ENCODE results near the gene RAB3GAP1.

Gene RAB3GAP1

DNA sequence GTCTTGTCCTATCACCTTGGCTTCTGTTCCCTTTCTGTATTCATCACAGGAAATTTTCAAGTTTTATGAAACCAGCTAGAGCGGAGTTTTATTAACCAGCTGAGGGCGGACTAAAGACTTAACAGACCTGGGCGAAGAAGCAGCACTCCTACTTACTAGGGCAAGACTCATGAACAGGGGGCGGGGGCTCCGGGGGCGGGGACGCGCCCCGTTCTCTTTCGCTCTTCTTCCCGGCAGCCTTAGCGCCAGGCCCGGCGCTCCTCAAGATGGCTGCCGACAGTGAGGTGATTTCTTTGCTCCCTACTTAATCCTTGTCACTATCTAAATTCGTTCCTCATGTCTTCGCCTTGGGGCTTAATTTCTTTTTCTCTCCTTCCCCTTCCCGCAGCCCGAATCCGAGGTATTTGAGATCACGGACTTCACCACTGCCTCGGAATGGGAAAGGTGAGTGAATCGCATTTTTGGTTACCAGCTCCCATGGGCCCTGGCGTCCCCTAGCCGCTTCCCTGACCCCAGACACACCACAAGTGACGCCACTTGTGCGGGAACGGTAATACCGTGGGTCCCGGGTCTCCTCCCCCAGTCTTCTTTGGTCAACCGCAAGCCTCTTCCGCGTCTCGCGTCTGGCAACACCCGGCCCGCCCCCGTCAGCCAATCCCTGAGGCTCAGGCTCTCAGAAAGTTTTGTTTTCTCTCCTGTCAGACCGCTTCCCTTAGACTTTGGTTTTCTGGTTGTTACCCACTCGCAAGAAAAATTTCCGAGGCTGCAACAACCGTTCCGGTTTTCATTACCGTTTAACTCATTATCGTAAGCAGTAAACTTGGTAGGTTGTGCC is at the start of gene RAB3GAP1:
RAB3GAP1 (plus strand) TSS at position 251 of the 835 bp plus-strand sequence; CDS start at position 267, 16 bp downstream.
- DNase-seq (ENCODE audit: insufficient read length, low spot score) (peak; percentile 62), FAIRE-seq (no peak)
- no peak for TF ChIP-seq CTCF (IDR thresholded peaks at IDR 0.05; ENCODE audit: insufficient read depth, missing control alignments)

- TF ChIP-seq CTCF (IDR thresholded peaks at IDR 0.05; ENCODE audit: insufficient read depth, missing control alignments) = no peak
- DNase-seq (ENCODE audit: insufficient read length, low spot score) = no peak
- FAIRE-seq = no peak
Observed at GRCh38 chr2:135002836-135003235, 49.3 kb upstream of the RAB3GAP1 start.

- TF ChIP-seq CTCF (IDR thresholded peaks at IDR 0.05; ENCODE audit: insufficient read depth, missing control alignments) = peak; percentile 98
- DNase-seq (ENCODE audit: insufficient read length, low spot score) (peak; percentile 31), FAIRE-seq (peak; percentile 64)
Observed at GRCh38 chr2:135004005-135004746, 47.9 kb upstream of the RAB3GAP1 start.

DNA sequence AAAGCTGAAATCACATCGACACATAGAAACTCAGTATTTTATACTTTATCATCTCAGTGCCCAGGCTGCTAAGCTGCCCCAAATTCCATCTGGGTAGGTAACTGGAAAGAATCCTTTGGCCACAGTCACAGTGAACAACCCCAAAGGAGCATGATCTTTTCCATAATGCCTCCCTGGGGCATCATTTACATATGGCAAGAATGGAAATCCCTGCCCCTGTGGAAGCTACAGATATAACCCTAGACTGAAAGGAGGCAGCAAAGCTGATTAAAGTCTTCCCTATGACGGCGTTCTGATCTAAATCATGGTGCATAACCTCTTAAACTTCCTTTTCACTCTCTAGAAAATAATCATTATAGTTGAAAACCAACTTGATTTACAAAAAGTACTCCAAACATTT is 46.3 kb upstream of the RAB3GAP1 start:
- DNase-seq (ENCODE audit: insufficient read length, low spot score) = peak; percentile 27
- peak; percentile 77 for FAIRE-seq
- TF ChIP-seq CTCF (IDR thresholded peaks at IDR 0.05; ENCODE audit: insufficient read depth, missing control alignments) = no peak

GRCh38 chr2:135009339-135009738 is 42.8 kb upstream of the RAB3GAP1 start:
- TF ChIP-seq CTCF (IDR thresholded peaks at IDR 0.05; ENCODE audit: insufficient read depth, missing control alignments) = no peak
- DNase-seq (ENCODE audit: insufficient read length, low spot score) = no peak
- no peak for FAIRE-seq

GRCh38 chr2:135010200-135010942 is 41.7 kb upstream of the RAB3GAP1 start:
- TF ChIP-seq CTCF (IDR thresholded peaks at IDR 0.05; ENCODE audit: insufficient read depth, missing control alignments) = no peak
- no peak for FAIRE-seq

More at GRCh38 chr2:135010200-135010942, 41.7 kb upstream of the RAB3GAP1 start:
- DNase-seq (ENCODE audit: insufficient read length, low spot score) = no peak

All from D721Med (cell line).